ENCODE measurements around the gene PLIN5.
A peak's percentile ranks its signal among the peaks of the same experiment; 100 is the strongest.

The PLIN5 gene

DNA sequence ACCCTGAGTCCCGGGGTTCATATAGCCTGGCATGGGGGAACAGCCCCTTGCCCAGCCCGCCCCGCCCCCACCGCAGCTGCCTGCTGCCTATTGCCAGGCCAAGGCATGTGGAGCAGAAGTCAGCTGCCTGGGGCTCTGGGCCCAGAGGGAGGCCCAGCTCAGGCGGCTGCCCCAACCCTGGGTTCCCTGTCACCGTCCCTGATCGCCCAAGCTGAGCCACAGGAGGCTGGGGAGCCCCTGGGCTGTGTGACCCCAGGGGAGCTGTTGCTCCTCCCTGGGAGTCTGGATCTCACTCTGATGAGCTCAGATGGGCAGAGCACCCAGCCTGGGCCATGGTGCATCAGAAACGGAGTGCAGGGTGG lies 18.1 kb downstream of the PLIN5 start:
- Histone ChIP-seq H3K27ac (ENCODE audit: low read length) (no peak overlapping the region), H3K36me3 (ENCODE audit: control insufficient read depth in 1 of 2, insufficient read depth in 2 of 2, low read length in 2 of 2) (peaks cover 0 to 13% of the 10 kb centered on the region in 2 donors), H3K4me1 (ENCODE audit: control insufficient read depth in 1 of 2, insufficient read depth in 2 of 2, low read length in 2 of 2) (peaks cover 5 to 27% of the 10 kb centered on the region in 2 donors), H3K27me3 (ENCODE audit: low read depth, low read length) (no peaks in the 10 kb centered on the region), H3K9me3 (ENCODE audit: control insufficient read depth in 1 of 2, low read length in 2 of 2) (no peaks in the 10 kb centered on the region), H3K4me3 (ENCODE audit: low read depth in 1 of 2, low read length in 2 of 2) (peak overlapping the region in 1 of 2 donors; percentile 63)

DNA sequence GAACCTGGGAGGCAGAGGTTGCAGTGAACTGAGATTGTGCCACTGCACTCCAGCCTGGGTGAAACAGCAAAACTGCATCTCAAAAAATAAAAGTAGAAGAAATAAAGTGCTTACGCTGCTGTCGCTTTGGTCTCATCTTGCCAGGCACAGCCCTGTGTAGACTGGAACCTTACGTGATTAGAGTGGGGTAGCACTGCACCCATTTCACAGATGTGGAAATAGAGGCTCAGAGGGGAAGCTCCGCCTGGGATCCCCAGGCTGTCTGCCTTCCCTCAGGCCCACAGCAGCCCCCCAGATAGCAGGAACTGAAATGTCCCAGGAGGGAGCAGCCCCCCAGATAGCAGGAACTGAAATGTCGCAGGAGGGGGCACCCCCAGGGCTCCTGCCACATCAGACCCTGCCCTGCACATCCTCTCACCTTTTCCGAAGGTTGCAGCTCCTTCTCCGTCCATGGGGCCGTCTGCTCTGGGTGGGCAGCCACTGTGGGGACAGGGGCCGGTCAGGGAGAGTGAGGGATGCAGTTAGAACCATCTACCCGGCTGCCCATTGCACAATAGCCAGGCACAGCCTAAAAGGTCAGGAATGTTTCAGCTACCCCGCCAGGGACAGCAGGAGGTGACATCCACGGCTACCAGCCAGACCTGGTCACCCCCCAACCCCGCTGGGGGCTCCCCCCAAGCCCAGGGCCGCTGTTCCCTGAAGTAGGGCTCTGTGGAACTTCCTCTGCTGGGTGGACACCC lies 18.7 kb downstream of the PLIN5 start:
- Histone ChIP-seq H3K27me3 (ENCODE audit: low read depth, low read length) (no peaks in the 10 kb centered on the region), H3K36me3 (ENCODE audit: control insufficient read depth in 1 of 2, insufficient read depth in 2 of 2, low read length in 2 of 2) (peaks cover 0 to 18% of the 10 kb centered on the region in 2 donors), H3K4me1 (ENCODE audit: control insufficient read depth in 1 of 2, insufficient read depth in 2 of 2, low read length in 2 of 2) (peaks cover 5 to 30% of the 10 kb centered on the region in 2 donors), H3K27ac (ENCODE audit: low read length) (no peak overlapping the region), H3K4me3 (ENCODE audit: low read depth in 1 of 2, low read length in 2 of 2) (peak overlapping the region in 1 of 2 donors; percentile 63), H3K9me3 (ENCODE audit: control insufficient read depth in 1 of 2, low read length in 2 of 2) (no peaks in the 10 kb centered on the region)

- Histone ChIP-seq H3K4me1 (ENCODE audit: control insufficient read depth in 1 of 2, insufficient read depth in 2 of 2, low read length in 2 of 2) (peaks cover 5 to 34% of the 10 kb centered on the region in 2 donors), H3K9me3 (ENCODE audit: control insufficient read depth in 1 of 2, low read length in 2 of 2) (no peaks in the 10 kb centered on the region), H3K36me3 (ENCODE audit: control insufficient read depth in 1 of 2, insufficient read depth in 2 of 2, low read length in 2 of 2) (peaks cover 0 to 23% of the 10 kb centered on the region in 2 donors), H3K27ac (ENCODE audit: low read length) (no peak overlapping the region), H3K27me3 (ENCODE audit: low read depth, low read length) (no peaks in the 10 kb centered on the region), H3K4me3 (ENCODE audit: low read depth in 1 of 2, low read length in 2 of 2) (no peak overlapping the region)
Measured at GRCh38 chr19:4515732-4516131, 19.3 kb downstream of the PLIN5 start.

- peaks cover 0 to 27% of the 10 kb centered on the region in 2 donors for H3K36me3 ChIP-seq (ENCODE audit: control insufficient read depth in 1 of 2, insufficient read depth in 2 of 2, low read length in 2 of 2)
- no peak overlapping the region for H3K4me3 ChIP-seq (ENCODE audit: low read depth in 1 of 2, low read length in 2 of 2)
- H3K9me3 ChIP-seq (ENCODE audit: control insufficient read depth in 1 of 2, low read length in 2 of 2) = no peaks in the 10 kb centered on the region
- H3K4me1 ChIP-seq (ENCODE audit: control insufficient read depth in 1 of 2, insufficient read depth in 2 of 2, low read length in 2 of 2) = peaks cover 0 to 19% of the 10 kb centered on the region in 2 donors
- H3K27ac ChIP-seq (ENCODE audit: low read length) = no peak overlapping the region
- H3K27me3 ChIP-seq (ENCODE audit: low read depth, low read length) = no peaks in the 10 kb centered on the region
Measured at GRCh38 chr19:4513248-4513647, 21.8 kb downstream of the PLIN5 start.

- Histone ChIP-seq H3K9me3 (ENCODE audit: control insufficient read depth in 1 of 2, low read length in 2 of 2) (no peaks in the 10 kb centered on the region), H3K4me3 (ENCODE audit: low read depth in 1 of 2, low read length in 2 of 2) (no peak overlapping the region), H3K27ac (ENCODE audit: low read length) (no peak overlapping the region), H3K27me3 (ENCODE audit: low read depth, low read length) (no peaks in the 10 kb centered on the region), H3K4me1 (ENCODE audit: control insufficient read depth in 1 of 2, insufficient read depth in 2 of 2, low read length in 2 of 2) (peaks cover 0 to 28% of the 10 kb centered on the region in 2 donors), H3K36me3 (ENCODE audit: control insufficient read depth in 1 of 2, insufficient read depth in 2 of 2, low read length in 2 of 2) (peaks cover 0 to 31% of the 10 kb centered on the region in 2 donors)
Measured at GRCh38 chr19:4512070-4512469, 23.0 kb downstream of the PLIN5 start.

- peaks cover 0 to 27% of the 10 kb centered on the region in 2 donors for H3K4me1 ChIP-seq (ENCODE audit: control insufficient read depth in 1 of 2, insufficient read depth in 2 of 2, low read length in 2 of 2)
- no peak overlapping the region for H3K4me3 ChIP-seq (ENCODE audit: low read depth in 1 of 2, low read length in 2 of 2)
- H3K27ac ChIP-seq (ENCODE audit: low read length) = no peak overlapping the region
- H3K9me3 ChIP-seq (ENCODE audit: control insufficient read depth in 1 of 2, low read length in 2 of 2) = no peaks in the 10 kb centered on the region
- no peaks in the 10 kb centered on the region for H3K27me3 ChIP-seq (ENCODE audit: low read depth, low read length)
- H3K36me3 ChIP-seq (ENCODE audit: control insufficient read depth in 1 of 2, insufficient read depth in 2 of 2, low read length in 2 of 2) = peaks cover 0 to 35% of the 10 kb centered on the region in 2 donors
Measured at GRCh38 chr19:4511300-4512054, 23.5 kb downstream of the PLIN5 start.

GRCh38 chr19:4510435-4511255 lies 24.4 kb downstream of the PLIN5 start:
- H3K4me3 ChIP-seq (ENCODE audit: low read depth in 1 of 2, low read length in 2 of 2) = no peak overlapping the region
- no peaks in the 10 kb centered on the region for H3K9me3 ChIP-seq (ENCODE audit: control insufficient read depth in 1 of 2, low read length in 2 of 2)
- no peak overlapping the region for H3K27ac ChIP-seq (ENCODE audit: low read length)
- H3K36me3 ChIP-seq (ENCODE audit: control insufficient read depth in 1 of 2, insufficient read depth in 2 of 2, low read length in 2 of 2) = peaks cover 0 to 43% of the 10 kb centered on the region in 2 donors
- H3K27me3 ChIP-seq (ENCODE audit: low read depth, low read length) = no peaks in the 10 kb centered on the region
- H3K4me1 ChIP-seq (ENCODE audit: control insufficient read depth in 1 of 2, insufficient read depth in 2 of 2, low read length in 2 of 2) = peaks cover 0 to 29% of the 10 kb centered on the region in 2 donors

- H3K27ac ChIP-seq (ENCODE audit: low read length) = no peak overlapping the region
- no peak overlapping the region for H3K4me3 ChIP-seq (ENCODE audit: low read depth in 1 of 2, low read length in 2 of 2)
- peaks cover 0 to 45% of the 10 kb centered on the region in 2 donors for H3K4me1 ChIP-seq (ENCODE audit: control insufficient read depth in 1 of 2, insufficient read depth in 2 of 2, low read length in 2 of 2)
- H3K27me3 ChIP-seq (ENCODE audit: low read depth, low read length) = no peaks in the 10 kb centered on the region
- peaks cover 0 to 61% of the 10 kb centered on the region in 2 donors for H3K36me3 ChIP-seq (ENCODE audit: control insufficient read depth in 1 of 2, insufficient read depth in 2 of 2, low read length in 2 of 2)
- no peaks in the 10 kb centered on the region for H3K9me3 ChIP-seq (ENCODE audit: control insufficient read depth in 1 of 2, low read length in 2 of 2)
Measured at GRCh38 chr19:4508698-4509097, 26.3 kb downstream of the PLIN5 start.

GRCh38 chr19:4507804-4508203 lies 27.2 kb downstream of the PLIN5 start:
- Histone ChIP-seq H3K27ac (ENCODE audit: low read length) (no peak overlapping the region), H3K36me3 (ENCODE audit: control insufficient read depth in 1 of 2, insufficient read depth in 2 of 2, low read length in 2 of 2) (peaks cover 0 to 62% of the 10 kb centered on the region in 2 donors)

GRCh38 chr19:4507150-4507452 lies 27.9 kb downstream of the PLIN5 start:
- peaks cover 0 to 45% of the 10 kb centered on the region in 2 donors for H3K4me1 ChIP-seq (ENCODE audit: control insufficient read depth in 1 of 2, insufficient read depth in 2 of 2, low read length in 2 of 2)
- H3K9me3 ChIP-seq (ENCODE audit: control insufficient read depth in 1 of 2, low read length in 2 of 2) = no peaks in the 10 kb centered on the region
- H3K27ac ChIP-seq (ENCODE audit: low read length) = no peak overlapping the region
- no peak overlapping the region for H3K4me3 ChIP-seq (ENCODE audit: low read depth in 1 of 2, low read length in 2 of 2)
- H3K36me3 ChIP-seq (ENCODE audit: control insufficient read depth in 1 of 2, insufficient read depth in 2 of 2, low read length in 2 of 2) = peaks cover 0 to 67% of the 10 kb centered on the region in 2 donors
- H3K27me3 ChIP-seq (ENCODE audit: low read depth, low read length) = no peaks in the 10 kb centered on the region

More at GRCh38 chr19:4507804-4508203, 27.2 kb downstream of the PLIN5 start:
- Histone ChIP-seq H3K4me3 (ENCODE audit: low read depth in 1 of 2, low read length in 2 of 2) (no peak overlapping the region), H3K27me3 (ENCODE audit: low read depth, low read length) (no peaks in the 10 kb centered on the region), H3K9me3 (ENCODE audit: control insufficient read depth in 1 of 2, low read length in 2 of 2) (no peaks in the 10 kb centered on the region), H3K4me1 (ENCODE audit: control insufficient read depth in 1 of 2, insufficient read depth in 2 of 2, low read length in 2 of 2) (peaks cover 0 to 45% of the 10 kb centered on the region in 2 donors)
